CD4-positive, alpha-beta T cell treated with Interleukin-4 for 1 hour (primary cell): Measurements from ENCODE around the gene GALNT17.

Experiments
- DNase-seq, 2 donors: peaks; one replicate each; pipeline ENCODE4 v3.0.0-alpha.2; 2020 to 2022

GALNT17 gene

DNA sequence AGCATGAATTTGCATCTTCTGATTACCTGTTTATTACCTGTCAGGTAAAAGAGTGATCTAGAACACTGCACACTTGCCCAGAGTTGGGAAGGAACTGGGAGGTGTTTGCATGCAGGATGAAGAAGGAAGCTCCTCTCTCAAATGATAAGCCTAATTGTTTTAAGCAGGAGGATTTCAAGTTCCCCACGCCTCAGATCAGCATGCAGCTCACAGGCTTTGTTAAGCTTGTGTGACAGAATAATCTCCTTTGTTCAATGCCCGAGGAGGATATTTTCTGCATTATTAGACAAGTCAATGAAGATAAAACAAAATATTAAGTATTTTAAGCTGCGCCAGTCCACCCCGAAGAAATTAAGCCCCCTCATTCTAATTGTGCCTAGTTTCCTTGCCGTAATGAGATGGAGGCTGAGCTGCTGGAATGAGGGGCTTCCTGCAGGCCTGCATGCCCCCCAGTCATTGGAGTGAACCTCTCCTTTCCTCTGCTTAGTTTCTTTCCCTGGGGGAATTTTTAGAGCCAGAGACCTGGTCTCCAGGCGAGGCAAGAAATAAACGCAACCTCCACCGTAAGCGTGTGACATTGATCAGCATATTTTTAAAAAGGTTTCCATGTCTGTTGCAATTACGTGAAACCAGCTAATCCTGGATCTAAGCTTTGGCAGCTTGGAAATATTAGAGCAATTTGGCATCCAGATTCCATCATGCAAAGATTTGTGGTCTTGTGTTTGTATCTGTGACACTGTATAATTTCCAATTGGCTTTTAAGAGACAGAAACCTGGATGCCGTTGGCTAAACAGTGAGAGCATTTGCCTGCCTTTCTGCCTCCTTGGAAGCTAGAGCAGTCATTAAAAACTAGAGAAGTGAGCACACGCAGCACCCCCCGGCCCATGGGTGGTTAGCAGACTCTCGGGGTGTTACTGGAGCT, 376.0 kb downstream of the GALNT17 start:
- DNase-seq = no peak

GRCh38 chr7:71509381-71509780, 377.4 kb downstream of the GALNT17 start:
- DNase-seq = no peak

DNA sequence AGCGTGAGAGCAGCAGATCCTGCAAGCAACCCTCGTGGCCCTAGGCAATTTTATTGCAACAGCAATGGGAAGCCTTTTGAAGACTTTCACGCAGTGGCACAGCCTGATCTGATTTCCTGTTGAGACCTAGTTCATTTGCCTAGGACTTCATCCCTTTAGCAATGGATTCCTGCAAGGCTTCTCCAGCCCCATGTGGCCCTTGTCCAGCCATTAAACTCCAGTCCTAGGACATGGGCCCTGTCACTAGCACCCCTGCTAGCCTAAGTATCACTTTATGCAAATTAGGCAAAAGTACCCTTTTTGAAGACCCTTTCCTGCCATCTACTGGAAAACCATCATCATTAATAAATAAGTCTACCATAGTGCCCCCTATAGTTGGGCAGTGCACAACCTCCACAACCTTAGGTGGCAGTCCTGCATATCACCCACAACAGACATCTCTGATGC, 379.4 kb downstream of the GALNT17 start:
- DNase-seq = no peak

DNA sequence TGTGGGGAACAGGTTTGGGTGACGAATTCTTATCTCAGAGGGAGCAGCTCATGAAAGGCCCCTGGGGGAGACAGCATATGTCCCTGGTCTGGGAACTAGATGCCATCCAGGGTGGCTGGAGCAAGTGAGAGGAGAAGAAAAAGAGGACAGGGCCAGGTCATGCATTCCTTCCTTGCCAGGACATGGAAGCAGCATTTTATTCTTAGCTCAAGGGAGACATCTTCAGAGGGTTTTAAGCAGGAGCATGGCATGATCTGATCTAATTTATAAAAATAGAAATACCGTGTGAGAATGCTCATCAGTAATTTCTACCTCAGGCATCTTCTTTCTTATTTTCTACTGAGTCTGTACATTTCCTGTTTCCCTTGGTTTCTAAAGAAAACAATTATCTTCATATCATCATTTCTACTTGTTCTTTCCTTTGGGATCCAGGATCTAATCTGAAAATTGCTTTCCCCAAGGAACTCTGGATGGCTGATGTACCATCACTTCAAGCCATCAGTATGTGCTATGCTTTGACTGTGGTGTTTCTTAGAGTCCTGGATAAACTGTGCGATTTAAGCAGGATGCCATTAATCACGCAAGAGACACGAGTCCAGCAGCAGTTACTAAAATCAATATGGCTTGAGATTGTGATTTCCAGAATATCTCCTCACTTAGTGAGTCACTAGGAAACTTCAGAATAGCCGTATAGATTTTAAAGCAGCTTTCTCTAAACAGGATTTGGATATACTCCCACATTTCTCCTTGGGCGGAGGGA, 386.2 kb downstream of the GALNT17 start:
- no peak for DNase-seq

GRCh38 chr7:71518880-71519279, 386.9 kb downstream of the GALNT17 start:
- no peak for DNase-seq

- no peak for DNase-seq
Measured at GRCh38 chr7:71521506-71521905, 389.6 kb downstream of the GALNT17 start.

DNA sequence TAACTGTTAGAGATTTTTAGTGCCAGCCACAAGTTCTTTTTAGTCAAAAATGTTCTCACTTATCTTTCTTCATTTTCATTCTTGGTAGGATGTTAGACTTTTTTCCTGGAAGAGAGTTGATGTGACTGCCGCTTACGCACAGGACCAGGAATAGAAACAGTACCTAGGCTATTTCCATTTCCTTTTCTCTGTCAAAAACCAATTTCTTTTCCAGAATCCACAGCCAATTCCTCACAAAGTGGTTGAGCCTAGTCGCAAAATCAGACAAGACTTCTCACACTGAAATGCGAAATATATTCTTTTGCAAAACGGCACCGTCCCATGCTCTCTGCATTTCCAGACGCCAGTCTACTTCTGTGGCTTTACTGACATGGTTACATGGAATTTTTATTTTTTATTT, 394.2 kb downstream of the GALNT17 start:
- DNase-seq = no peak

DNA sequence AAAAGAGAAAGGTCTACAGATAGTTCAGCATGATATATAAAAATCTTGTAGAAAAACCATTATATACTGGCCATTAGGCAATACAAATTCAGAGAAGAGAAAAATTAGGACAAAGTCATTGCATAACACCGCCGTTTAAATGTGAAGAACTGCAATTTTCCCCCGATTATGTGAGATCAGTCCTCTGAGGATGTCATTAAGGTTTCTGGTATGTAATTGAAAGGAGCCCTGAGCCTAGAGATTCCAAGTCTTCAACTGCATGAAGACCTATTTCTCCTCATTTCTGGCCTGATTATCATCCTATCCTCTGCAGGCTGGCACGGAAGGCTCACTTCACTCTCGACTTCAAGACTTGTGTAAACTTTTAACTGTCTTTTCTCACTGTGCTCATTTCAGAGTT, 395.3 kb downstream of the GALNT17 start:
- DNase-seq = no peak

DNA sequence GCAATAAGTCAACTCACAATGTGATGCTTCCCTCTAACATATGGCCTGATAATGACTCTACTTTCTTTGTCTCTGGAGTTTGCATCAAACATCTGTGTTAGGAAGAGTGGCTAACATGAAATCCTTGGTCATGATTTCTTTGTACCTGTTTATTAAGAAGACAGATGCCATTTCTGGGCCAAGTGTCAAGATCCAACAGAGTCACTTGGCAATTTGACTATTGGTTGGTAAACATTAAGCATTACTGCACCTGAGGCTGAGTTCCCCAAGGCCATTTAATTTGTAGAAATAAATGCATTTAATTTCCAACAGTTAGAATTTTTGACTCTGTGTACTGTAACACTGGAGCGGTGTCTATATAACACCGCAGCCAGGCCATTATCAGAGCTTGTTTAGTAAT, 403.7 kb downstream of the GALNT17 start:
- no peak for DNase-seq

- no peak for DNase-seq
Measured at GRCh38 chr7:71538210-71538609, 406.3 kb downstream of the GALNT17 start.

- no peak for DNase-seq
Measured at GRCh38 chr7:71539615-71540014, 407.7 kb downstream of the GALNT17 start.

- DNase-seq = no peak
Measured at GRCh38 chr7:71541707-71542353, 409.9 kb downstream of the GALNT17 start.

- no peak for DNase-seq
Measured at GRCh38 chr7:71543396-71543795, 411.5 kb downstream of the GALNT17 start.

DNA sequence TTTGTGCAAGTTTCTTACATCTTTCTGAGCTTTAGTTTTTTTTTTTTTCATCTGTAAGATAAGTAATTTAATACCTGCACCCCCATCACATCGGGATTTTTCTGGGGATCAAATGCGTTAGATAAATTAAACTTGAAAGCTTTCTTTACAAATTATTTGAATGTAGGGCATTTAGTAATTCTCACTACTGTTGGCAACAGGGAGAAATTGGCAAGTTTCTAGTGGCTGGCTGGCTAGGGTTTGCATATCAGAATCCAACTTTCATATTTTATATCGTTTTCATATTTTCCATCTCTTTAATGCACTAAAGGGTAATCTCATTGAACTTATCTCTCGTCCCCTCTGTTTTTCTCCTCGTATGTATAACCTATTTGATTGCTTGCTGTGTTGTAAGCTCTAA, 412.9 kb downstream of the GALNT17 start:
- no peak for DNase-seq

DNA sequence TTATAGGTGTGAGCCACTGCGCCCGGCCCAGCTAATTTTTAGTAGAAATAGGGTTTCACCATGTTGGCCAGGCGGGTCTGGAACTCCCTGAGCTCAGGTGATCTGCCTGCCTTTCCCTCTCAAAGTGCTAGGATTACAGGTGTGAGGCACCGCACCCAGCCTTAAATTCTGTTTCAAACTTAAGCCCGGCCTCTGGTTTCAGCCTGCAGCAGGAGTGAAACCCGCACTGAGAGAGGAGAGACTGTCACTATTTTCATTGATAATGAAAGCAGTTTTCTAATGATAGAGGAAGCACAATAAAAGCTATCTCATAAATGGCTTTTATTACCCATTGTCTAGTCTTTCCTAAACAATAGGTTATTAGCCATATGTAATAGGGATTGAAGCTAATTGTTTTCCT, 415.5 kb downstream of the GALNT17 start:
- DNase-seq = no peak

DNA sequence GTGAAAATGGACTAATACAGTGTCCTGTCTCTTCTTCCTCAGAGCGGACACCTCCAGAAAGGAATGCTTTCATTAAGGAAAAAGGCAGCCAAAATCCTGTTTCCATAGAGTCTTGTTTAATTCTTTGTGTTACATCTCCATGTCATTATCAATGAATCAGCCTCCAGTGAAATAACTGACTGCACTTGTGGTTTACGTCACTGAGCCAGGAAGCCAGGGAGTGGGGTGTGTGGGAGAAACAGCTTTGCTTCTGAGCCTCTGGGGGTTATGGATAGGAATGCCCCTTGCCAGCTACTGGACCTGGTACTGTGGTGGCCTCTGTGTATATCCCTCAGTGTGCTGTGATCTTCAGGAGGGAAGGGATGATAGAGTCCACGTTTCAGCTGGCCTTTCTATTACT, 416.8 kb downstream of the GALNT17 start:
- DNase-seq = no peak

DNA sequence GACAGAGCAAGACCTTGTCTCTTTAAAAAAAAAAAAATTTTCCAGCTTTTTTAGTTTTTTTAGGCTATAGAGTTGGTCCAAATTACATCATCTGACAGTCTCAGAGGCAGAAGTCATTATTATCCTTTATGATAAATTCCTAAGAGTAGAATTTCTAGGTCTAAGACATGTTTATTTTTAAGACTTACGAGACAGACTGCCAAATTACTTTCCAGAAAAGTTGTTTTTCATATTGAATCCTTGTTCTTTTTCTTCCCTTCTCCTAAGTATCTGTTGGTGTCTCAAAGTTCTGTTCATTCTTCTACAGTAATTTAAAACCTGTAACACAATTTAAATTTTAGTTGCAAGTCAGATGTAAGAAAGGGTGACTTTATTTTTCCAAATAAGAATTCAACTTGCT, 421.4 kb downstream of the GALNT17 start:
- no peak for DNase-seq

- DNase-seq = no peak
Measured at GRCh38 chr7:71555758-71556157, 423.8 kb downstream of the GALNT17 start.

- no peak for DNase-seq
Measured at GRCh38 chr7:71558806-71559613, 427.1 kb downstream of the GALNT17 start.

DNA sequence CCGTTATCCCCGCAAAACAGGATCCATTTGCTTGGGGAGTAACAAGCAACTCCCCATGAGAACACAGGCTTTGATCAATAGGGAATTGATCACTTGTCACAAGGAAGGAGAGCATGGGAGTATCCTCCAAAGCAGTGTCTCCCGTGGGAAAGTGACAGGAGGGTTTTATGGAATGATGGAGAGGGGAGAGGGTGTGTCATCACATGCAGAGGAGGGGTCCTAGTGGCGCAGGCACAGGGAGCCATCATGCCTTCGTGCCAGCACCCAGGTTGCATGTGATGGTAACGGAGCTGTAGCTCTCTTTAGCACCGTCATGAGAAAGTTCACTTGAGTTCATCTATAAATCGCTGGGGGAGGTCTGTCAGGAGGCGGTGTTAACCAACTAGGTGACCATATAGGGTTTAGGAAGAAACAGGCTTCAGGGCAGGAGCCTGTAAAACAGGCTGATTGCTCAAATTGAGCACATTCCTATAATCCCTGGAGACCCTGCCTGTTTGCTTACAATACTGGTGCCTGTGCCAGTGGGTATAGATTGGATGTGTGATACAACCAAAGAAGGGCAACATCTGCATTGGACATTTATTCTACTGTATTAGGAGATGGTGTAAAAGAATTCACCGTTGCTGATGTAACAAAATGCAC, 428.5 kb downstream of the GALNT17 start:
- no peak for DNase-seq

DNA sequence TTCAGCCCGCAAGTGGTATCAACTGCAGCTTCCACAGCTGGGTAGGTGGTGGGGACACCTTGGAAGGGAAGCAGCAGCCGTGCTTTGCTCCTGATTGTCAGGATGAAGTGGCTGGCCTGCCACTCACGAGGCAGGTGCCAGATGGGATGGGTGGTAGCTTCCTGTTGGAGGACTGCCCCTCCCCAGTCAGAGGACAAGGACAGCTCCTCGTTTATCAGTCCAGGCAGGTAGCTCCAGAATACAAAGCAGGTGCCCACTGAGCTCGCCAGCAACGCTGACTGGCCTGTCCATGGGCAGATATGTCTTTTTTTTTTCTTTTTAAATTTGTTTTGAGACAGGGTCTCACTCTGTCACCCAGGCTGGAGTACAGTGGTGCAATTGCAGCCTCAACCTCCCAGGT, 431.3 kb downstream of the GALNT17 start:
- no peak for DNase-seq

DNA sequence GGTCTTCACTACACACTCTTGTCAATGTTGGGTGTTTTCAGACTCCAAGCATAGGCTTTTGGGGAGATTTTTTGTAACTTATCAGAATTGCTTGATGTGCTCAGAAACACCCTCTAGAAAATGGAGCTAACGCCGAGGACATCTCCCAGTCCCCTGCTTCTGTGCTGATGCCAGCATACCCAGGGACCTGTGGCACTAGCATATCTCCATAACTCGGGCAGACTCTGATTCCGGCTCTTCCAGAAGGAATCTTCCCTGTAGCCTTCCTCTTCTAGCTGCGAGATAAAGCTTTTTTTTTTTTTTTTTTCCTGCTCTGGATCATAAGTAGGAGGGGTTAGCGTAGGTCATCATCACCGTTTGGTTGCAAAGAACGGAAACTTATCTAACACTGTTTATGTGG, 434.4 kb downstream of the GALNT17 start:
- DNase-seq = no peak
